OCI-LY3 (cell line): Measurements from ENCODE around the gene ADARB2.

Source experiments
- EZH2phosphoT487 ChIP-seq: fragments of 200-600 bp; shearing (Covaris generic); IDR thresholded peaks from 2 replicates; pipeline ENCODE4 v1.6.1; 2018; ENCODE audit warnings: antibody characterized with exemption, mixed run types, low read depth
- TF ChIP-seq, protein P1 (sequence below): fragments of 200-600, 300-600 bp; sonication (generic); IDR thresholded peaks from 2 replicates; pipeline ENCODE4 v1.5.1; 2014; ENCODE audit warnings: antibody characterized with exemption, low read length, low read depth

DNA sequence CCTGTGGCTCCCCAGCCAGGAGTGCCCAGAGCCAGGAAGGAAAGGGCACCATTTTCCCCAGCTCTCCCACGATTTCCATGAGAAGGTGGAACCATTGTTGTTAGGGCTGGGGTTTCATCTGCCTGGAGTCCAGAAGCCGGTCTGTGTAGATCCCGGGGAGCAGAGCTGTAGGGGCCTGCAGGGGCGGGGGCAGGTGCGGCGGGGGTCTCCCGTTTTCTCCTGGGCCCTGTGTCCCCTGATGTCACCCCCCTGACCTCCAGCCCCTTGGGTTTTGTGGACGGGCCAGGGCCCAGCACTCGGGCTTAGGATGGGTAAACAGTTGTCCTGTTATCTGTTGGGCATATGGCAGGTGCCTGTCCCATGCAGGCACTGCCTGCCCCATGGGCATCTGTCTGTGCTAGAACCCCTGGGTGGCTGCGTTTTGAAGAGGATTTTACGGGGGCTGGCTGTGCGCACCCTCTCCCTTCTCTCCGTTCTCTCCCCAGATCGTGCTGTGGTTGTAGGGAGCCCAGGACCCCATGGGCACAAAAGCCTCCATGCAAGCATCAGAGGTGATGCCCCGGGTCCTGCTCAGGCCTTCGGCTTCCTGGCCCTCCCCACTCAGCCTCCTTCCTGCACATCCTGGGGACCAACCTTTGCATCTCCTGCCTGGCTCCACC, 522.3 kb downstream of the ADARB2 start:
- TF ChIP-seq, protein P1, sequence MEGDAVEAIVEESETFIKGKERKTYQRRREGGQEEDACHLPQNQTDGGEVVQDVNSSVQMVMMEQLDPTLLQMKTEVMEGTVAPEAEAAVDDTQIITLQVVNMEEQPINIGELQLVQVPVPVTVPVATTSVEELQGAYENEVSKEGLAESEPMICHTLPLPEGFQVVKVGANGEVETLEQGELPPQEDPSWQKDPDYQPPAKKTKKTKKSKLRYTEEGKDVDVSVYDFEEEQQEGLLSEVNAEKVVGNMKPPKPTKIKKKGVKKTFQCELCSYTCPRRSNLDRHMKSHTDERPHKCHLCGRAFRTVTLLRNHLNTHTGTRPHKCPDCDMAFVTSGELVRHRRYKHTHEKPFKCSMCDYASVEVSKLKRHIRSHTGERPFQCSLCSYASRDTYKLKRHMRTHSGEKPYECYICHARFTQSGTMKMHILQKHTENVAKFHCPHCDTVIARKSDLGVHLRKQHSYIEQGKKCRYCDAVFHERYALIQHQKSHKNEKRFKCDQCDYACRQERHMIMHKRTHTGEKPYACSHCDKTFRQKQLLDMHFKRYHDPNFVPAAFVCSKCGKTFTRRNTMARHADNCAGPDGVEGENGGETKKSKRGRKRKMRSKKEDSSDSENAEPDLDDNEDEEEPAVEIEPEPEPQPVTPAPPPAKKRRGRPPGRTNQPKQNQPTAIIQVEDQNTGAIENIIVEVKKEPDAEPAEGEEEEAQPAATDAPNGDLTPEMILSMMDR: no peak
- no peak for TF ChIP-seq EZH2phosphoT487
